Body of pancreas (tissue), 4 donors: ENCODE data around the gene HSPA5.

Experiments used
- POLR2A ChIP-seq, 3 donors: fragments of 450-650 bp; IDR thresholded peaks; one replicate each; pipeline ENCODE4 v1.6.1; 2016; ENCODE audit warnings: antibody characterized with exemption in 3 of 3, mild to moderate bottlenecking in 2 of 3
- TF ChIP-seq, protein P1 (sequence below), 7 experiments: fragments of 450-650 bp in 4 of 7; fragments of 200-600 bp in 3 of 7; sonication (generic) in 3 of 7; IDR thresholded peaks; one replicate each; pipeline ENCODE4 v1.5.1; 2016 to 2019; ENCODE audit warnings: antibody characterized with exemption in 7 of 7

DNA sequence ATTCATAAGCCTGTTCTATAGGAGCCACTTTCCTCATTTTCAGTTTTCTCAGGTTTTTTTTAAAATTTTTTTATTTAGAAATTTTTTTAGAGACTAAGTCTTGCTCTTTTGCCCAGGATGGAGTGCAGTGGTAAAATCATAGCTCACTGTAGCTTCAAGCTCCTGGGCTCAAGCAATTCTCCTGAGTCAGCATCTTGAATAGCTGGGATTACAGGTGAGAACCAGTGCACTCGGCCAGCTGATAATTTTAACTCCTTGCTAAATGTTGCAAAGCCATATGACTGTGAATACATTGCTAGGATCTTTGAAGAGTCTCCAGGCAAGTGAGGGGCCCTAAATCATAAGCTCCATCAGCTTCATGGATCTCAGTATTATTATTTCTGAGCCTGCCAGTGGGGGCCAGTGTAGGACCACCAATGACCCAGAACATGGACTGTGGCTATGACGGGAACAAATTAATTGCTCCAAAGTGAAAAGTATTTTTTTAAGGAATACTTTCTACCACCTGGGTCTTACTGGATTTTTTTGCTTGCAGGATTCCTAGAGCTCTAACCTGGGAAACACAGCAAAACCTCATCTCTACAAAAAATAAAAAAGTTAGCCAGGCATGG, 14.7 kb upstream of the HSPA5 start:
- TF ChIP-seq, protein P1, sequence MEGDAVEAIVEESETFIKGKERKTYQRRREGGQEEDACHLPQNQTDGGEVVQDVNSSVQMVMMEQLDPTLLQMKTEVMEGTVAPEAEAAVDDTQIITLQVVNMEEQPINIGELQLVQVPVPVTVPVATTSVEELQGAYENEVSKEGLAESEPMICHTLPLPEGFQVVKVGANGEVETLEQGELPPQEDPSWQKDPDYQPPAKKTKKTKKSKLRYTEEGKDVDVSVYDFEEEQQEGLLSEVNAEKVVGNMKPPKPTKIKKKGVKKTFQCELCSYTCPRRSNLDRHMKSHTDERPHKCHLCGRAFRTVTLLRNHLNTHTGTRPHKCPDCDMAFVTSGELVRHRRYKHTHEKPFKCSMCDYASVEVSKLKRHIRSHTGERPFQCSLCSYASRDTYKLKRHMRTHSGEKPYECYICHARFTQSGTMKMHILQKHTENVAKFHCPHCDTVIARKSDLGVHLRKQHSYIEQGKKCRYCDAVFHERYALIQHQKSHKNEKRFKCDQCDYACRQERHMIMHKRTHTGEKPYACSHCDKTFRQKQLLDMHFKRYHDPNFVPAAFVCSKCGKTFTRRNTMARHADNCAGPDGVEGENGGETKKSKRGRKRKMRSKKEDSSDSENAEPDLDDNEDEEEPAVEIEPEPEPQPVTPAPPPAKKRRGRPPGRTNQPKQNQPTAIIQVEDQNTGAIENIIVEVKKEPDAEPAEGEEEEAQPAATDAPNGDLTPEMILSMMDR (IDR thresholded peaks at IDR 0.05): peak in 4 of 7 experiments; percentile 33 to 50 (median 40)
- no peak for TF ChIP-seq POLR2A (IDR thresholded peaks at IDR 0.05)
